ENCODE measurements around the gene APIP.

DNA sequence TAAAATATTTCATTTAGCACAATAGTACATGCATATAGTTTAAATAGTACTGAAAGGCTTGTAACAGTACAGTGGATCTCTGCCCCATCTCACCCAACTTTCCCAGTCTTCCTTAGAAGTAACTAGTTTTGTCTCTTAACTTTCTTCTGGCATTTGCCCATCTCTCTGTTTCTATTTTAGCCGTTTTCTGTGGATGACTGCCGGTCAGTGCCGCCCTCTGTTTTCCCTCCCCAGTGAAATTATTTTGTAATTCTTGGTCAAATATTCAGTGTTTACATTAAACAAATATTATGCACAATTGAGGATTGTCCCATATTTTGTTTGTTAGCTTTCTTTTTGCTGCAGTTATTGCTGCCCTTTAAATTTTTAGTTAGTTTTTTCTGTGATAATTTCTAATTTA lies 8.5 kb upstream of the APIP start:
- TF ChIP-seq CTCF (IDR thresholded peaks at IDR 0.05) (no peak), POLR2AphosphoS5 (IDR thresholded peaks at IDR 0.05) (no peak), POLR2A (IDR thresholded peaks at IDR 0.05) (no peak)
